Activated CD8-positive, alpha-beta T cell treated with anti-CD3 and anti-CD28 coated beads for 36 hours (primary cell): ENCODE results near the gene LEUTX. TPM values are rescaled to one million over a fixed set of nuclear protein-coding genes. Genes with fewer than 3 reads are reported as not detected.

Source experiments
- ATAC-seq: fragments of 200-7000 bp; cut with Tn5 transposase; one replicate; pipeline ENCODE4 v1.10.0; 2021; ENCODE audit warnings: mild to moderate bottlenecking, moderate library complexity
- CTCF ChIA-PET: fragments of 350-600 bp; sonication (Branson Sonifier 250); formaldehyde crosslinking; loops from one replicate; lab custom pipeline; 2021; ENCODE audit warnings: antibody characterized with exemption; lab: Charles Lee
- POLR2A ChIA-PET: fragments of 350-600 bp; sonication (Branson Sonifier 250); formaldehyde crosslinking; loops from one replicate; lab custom pipeline; 2021; ENCODE audit warnings: antibody characterized with exemption; lab: Charles Lee
- DNase-seq: peaks from one replicate; pipeline ENCODE4 v3.0.0-alpha.2; 2020
- H3K27ac Mint-ChIP-seq: one replicate; pipeline ENCODE4 v1.8.0; 2021; ENCODE audit warnings: mild to moderate bottlenecking, mixed read lengths
- H3K27me3 Mint-ChIP-seq: one replicate; pipeline ENCODE4 v1.8.0; 2021; ENCODE audit warnings: mixed read lengths
- H3K36me3 Mint-ChIP-seq: one replicate; pipeline ENCODE4 v1.8.0; 2021; ENCODE audit warnings: low read depth, mixed read lengths
- H3K4me1 Mint-ChIP-seq: one replicate; pipeline ENCODE4 v1.8.0; 2021; ENCODE audit warnings: low read depth, mixed read lengths
- H3K4me3 Mint-ChIP-seq: one replicate; pipeline ENCODE4 v1.8.0; 2021; ENCODE audit warnings: mild to moderate bottlenecking, moderate library complexity, mixed read lengths
- H3K9me3 Mint-ChIP-seq: one replicate; pipeline ENCODE4 v1.8.0; 2021; ENCODE audit warnings: mixed read lengths
- intact Hi-C: fragments of 100-400 bp; cut with micrococcal nuclease; formaldehyde crosslinking; loops from one replicate; pipeline ENCODE4 v1.10.0; 2022
- total RNA-seq, 2 experiments: library from RNA; stranded (reverse); gene quantifications; one replicate each; pipeline ENCODE4 v1.2.3, GENCODE V29; 2021
- TF ChIP-seq, protein P1 (sequence below): fragments of 200-600 bp; IDR thresholded peaks from one replicate; pipeline ENCODE4 v1.8.0; 2022; ENCODE audit warnings: antibody characterized with exemption, mild to moderate bottlenecking

Gene LEUTX
- total RNA-seq, 2 experiments from 2014 or later: not detected

DNA sequence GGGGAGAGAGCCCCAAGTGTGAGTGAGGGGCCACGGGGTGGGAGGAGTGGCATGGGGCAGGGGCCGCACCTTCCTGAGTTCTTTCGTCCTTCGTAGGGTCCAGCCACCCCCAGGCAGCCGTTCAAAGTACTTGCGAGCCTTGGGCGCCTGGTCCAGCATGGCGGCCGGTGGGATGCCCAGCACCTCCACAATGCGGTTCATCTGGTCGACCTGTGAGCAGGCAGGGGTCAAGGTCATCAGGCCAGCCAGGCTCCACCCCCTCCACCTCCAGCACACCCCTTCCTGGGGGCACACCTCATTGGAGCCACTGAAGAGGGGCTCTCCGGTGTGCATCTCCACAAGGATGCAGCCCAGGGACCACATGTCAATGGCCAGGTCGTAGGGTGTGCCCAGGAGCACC lies 48.6 kb downstream of the LEUTX start:
- Mint-ChIP-seq H3K27ac (no peak overlapping the region), H3K4me1 (peaks cover 14% of the 10 kb centered on the region), H3K27me3 (no peaks in the 10 kb centered on the region), H3K4me3 (no peak overlapping the region), H3K9me3 (no peaks in the 10 kb centered on the region), H3K36me3 (peaks cover 40% of the 10 kb centered on the region)
- ChIA-PET CTCF (interaction anchor here (4.7 kb wide), 1 partner anchor 16 kb away, joined by 30 read pairs; no protein-coding TSS in a partner anchor), POLR2A (no interaction called here)
- DNase-seq (no peak), ATAC-seq (no peak)
- TF ChIP-seq, protein P1, sequence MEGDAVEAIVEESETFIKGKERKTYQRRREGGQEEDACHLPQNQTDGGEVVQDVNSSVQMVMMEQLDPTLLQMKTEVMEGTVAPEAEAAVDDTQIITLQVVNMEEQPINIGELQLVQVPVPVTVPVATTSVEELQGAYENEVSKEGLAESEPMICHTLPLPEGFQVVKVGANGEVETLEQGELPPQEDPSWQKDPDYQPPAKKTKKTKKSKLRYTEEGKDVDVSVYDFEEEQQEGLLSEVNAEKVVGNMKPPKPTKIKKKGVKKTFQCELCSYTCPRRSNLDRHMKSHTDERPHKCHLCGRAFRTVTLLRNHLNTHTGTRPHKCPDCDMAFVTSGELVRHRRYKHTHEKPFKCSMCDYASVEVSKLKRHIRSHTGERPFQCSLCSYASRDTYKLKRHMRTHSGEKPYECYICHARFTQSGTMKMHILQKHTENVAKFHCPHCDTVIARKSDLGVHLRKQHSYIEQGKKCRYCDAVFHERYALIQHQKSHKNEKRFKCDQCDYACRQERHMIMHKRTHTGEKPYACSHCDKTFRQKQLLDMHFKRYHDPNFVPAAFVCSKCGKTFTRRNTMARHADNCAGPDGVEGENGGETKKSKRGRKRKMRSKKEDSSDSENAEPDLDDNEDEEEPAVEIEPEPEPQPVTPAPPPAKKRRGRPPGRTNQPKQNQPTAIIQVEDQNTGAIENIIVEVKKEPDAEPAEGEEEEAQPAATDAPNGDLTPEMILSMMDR: no peak
- intact Hi-C loops: no loop called here

DNA sequence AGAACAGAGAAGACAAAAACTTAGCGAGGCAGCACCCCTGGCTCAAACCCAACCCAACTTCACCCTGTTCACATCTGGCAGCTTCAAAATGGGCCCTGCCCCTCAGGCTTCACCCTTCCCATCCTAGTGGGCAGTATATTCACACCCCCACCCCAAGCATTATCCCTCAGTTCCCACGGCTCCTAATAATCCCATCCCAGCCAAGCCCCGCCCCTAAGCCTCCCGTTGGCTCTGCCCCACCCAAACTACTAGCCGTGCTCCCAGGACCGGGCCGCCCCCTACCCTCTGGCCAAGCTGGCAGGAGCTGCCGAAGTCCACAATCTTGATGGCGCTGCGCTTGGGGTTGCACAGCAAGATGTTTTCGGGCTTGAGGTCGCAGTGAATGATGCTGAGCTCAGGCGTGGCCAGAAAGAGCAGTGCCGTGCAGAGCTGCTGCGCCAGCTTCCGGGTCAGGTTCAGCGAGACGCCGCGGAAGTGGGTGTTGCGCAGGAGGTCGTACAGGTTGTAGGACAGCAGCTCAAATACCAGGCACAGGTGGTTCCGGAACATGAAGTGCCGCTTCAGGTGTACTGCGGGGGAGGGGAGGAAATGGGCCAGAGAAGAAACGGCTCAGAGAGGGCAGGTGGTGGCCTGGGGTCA lies 49.5 kb downstream of the LEUTX start:
- ChIA-PET POLR2A (interaction anchor here (0.6 to 1.0 kb wide), 2 partner anchors 59 to 240 kb away, joined by 3 read pairs; no protein-coding TSS in a partner anchor), CTCF (interaction anchor here (4.7 kb wide), 1 partner anchor 15 kb away, joined by 30 read pairs; no protein-coding TSS in a partner anchor)
- Mint-ChIP-seq H3K27me3 (no peaks in the 10 kb centered on the region), H3K36me3 (peaks cover 48% of the 10 kb centered on the region), H3K4me1 (peaks cover 22% of the 10 kb centered on the region), H3K4me3 (peak overlapping the region; percentile 25), H3K9me3 (no peaks in the 10 kb centered on the region), H3K27ac (peak overlapping the region; percentile 78)
- no peak for ATAC-seq
- intact Hi-C loops: no loop called here
- no peak for DNase-seq
- TF ChIP-seq, protein P1: no peak

DNA sequence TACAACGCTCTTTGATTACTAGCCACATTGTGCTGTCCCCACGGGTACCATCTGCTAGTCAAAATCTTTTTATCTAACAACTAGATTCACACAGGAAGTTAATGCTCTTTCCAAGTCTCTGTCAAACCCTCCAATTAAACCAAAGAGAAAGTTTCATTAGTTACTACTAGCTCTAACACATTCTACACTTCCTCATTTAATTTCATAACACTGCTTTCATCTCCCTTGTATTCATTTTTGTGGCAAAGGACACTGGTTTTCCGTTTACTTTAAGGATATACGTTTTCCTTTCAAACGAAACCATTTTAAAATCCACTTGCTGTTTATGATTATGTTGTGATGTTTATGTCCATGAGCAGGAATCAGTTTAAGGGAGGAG lies 50.0 kb downstream of the LEUTX start:
- DNase-seq (no peak), ATAC-seq (no peak)
- H3K4me3 Mint-ChIP-seq: peak overlapping the region; percentile 25
- H3K4me1 Mint-ChIP-seq: peaks cover 22% of the 10 kb centered on the region
- no peaks in the 10 kb centered on the region for H3K27me3 Mint-ChIP-seq
- no peaks in the 10 kb centered on the region for H3K9me3 Mint-ChIP-seq
- peak overlapping the region; percentile 78 for H3K27ac Mint-ChIP-seq
- TF ChIP-seq, protein P1: no peak
- intact Hi-C loops: no loop called here
- ChIA-PET CTCF (interaction anchor here (4.7 kb wide), 1 partner anchor 15 kb away, joined by 30 read pairs; no protein-coding TSS in a partner anchor), POLR2A (interaction anchor here (0.6 to 1.0 kb wide), 2 partner anchors 59 to 240 kb away, joined by 3 read pairs; no protein-coding TSS in a partner anchor)
- H3K36me3 Mint-ChIP-seq: peaks cover 48% of the 10 kb centered on the region

DNA sequence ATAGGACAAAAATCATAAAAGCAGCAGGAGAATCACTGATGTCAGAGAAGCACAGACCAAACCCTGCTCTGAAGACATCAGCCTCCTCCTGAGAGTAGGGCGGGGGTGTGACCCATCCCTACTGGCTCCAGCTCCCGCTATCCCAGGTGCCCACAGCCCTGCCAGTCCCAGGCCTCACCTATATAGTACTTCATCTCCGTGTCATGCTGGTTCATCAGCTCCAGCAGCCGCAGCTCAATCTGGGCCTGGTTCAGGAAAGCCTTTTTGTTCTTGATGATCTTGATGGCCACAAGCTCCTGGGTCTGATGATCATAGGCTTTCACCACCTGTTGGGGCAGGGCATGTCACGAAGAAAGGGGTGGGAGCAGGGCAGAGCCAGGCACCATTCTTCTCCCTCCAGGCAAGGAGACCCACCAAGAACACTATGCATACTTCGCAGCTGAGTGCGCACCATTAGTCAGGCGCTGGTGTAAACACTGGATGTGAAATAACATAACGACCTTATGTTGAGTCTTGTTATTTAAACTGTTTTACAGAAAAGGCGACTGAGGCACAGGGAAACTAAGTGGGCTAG lies 51.1 kb downstream of the LEUTX start:
- Mint-ChIP-seq H3K4me3 (no peak overlapping the region), H3K27me3 (no peaks in the 10 kb centered on the region), H3K27ac (peak overlapping the region; percentile 38), H3K36me3 (peaks cover 56% of the 10 kb centered on the region), H3K4me1 (peaks cover 30% of the 10 kb centered on the region), H3K9me3 (no peaks in the 10 kb centered on the region)
- DNase-seq (no peak), ATAC-seq (no peak)
- intact Hi-C loops: no loop called here
- ChIA-PET POLR2A (no interaction called here), CTCF (interaction anchor here (4.7 kb wide), 1 partner anchor 14 kb away, joined by 30 read pairs; no protein-coding TSS in a partner anchor)
- TF ChIP-seq, protein P1: no peak

DNA sequence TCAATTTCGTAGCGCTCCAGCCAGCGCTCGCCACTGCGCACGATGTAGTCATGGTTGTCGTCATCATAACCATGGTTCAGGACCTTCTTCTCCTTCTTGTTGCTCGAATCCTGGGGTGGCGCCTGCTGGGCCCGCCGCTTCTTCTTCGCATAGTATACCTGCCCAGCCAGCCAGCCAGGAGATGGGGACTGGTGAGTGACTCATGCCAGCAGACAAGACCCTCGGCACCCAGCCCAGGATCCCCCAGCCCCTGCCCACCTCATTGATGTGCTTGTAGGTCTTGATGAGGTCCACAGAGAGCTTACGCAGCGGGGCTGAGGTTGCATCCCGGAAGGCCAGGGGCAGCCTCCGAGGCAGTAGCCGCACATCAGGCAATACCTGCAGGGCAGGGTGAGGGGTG lies 51.8 kb downstream of the LEUTX start:
- H3K9me3 Mint-ChIP-seq: no peaks in the 10 kb centered on the region
- intact Hi-C loops: no loop called here
- POLR2A ChIA-PET: no interaction called here
- DNase-seq (no peak), ATAC-seq (no peak)
- H3K4me1 Mint-ChIP-seq: peaks cover 32% of the 10 kb centered on the region
- peaks cover 58% of the 10 kb centered on the region for H3K36me3 Mint-ChIP-seq
- TF ChIP-seq, protein P1: no peak
- no peak overlapping the region for H3K4me3 Mint-ChIP-seq
- H3K27me3 Mint-ChIP-seq: no peaks in the 10 kb centered on the region
- no peak overlapping the region for H3K27ac Mint-ChIP-seq
- CTCF ChIA-PET: no interaction called here
